ENCODE results near the gene ITGB1BP1. TPM values are rescaled to one million over a fixed set of nuclear protein-coding genes. Genes with fewer than 3 reads are reported as not detected.

The ITGB1BP1 gene
- total RNA-seq, 4 donors from 2014 or later, result 32.0 to 106 (median 45.1) TPM

DNA sequence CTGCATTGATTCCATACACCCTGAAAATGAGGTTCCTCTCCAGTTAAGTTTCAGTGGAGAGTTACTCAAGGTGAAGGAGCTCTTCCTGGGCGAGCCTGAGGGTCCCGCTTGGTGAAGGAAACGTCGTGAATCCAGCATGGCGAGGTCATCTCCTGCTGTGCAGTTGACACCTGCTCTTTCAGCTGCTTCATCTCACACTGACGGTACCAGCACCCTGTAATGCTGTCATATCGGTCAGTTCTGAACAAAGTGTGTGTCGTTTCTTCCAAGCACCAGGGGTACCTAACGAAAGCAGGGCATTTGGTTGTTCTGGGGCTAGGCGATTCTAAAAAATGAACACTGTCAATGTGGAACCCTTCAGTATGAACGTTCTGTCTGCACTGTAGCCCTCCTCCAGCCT, 52.6 kb downstream of the ITGB1BP1 start:
- TF ChIP-seq POLR2A (IDR thresholded peaks at IDR 0.05) (no peak), CTCF (IDR thresholded peaks at IDR 0.05) (no peak)
- H3K27ac ChIP-seq, result no peak overlapping the region
- no peaks in the 10 kb centered on the region for H3K9me3 ChIP-seq
- intact Hi-C loops (cut with DNase I; ENCODE audit: low total_unique reads), result no loop called here
- no peaks in the 10 kb centered on the region for H3K4me1 ChIP-seq
- no peak for DNase-seq
- H3K36me3 ChIP-seq, result no peaks in the 10 kb centered on the region
- no peak overlapping the region for H3K4me3 ChIP-seq
- H3K27me3 ChIP-seq, result no peaks in the 10 kb centered on the region

DNA sequence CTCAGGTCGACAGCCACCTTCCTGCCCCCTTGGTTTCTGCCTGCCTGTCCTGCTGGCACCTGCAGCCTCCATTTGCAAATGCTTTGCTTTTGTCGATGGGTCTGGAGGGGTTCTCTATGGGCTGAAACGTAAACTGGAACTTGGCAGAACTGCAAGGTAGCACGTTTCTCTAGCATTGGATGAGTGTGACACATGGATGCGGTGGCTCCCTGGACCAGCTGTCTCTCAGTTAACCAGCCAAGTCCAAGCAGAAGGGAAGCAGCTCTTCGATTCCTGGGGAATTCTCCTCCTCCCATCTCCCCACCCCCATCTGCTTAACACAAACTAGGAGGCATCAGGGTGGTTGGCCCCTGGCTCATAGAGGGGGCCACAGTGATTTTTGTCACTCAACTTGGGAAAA, 57.3 kb downstream of the ITGB1BP1 start:
- TF ChIP-seq CTCF (IDR thresholded peaks at IDR 0.05) (no peak), POLR2A (IDR thresholded peaks at IDR 0.05) (no peak)
- H3K27ac ChIP-seq, result peak overlapping the region in 1 of 2 donors; percentile 11
- no peak for DNase-seq
- H3K9me3 ChIP-seq, result no peaks in the 10 kb centered on the region
- H3K36me3 ChIP-seq, result no peaks in the 10 kb centered on the region
- no peaks in the 10 kb centered on the region for H3K27me3 ChIP-seq
- intact Hi-C loops (cut with DNase I; ENCODE audit: low total_unique reads), result no loop called here
- H3K4me3 ChIP-seq, result no peak overlapping the region
- no peaks in the 10 kb centered on the region for H3K4me1 ChIP-seq

DNA sequence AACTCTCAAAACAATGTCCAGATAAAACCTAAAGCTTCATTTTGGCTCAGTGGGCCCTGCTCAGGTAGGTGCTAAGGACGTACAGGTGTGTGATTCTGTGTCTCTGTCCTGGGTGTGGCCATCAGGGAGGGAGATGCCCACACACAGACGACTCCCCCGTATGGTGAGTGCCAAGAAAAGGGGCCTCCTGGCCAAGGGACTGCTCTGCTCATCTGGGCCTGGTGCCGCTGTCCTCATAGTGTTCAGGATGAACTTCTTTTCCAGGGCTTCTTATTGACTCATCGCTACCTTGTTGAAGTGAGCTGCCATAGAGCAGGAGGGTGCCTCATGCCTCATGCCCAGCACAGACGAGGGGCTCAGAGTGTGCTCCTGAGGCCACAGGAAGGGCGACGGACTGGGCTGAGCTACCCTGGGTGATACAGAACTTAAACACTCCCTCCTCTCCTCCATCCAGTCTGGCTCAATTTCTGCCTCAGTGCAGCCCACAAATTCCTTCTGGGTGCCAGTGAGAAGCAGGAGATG, 57.8 kb downstream of the ITGB1BP1 start:
- no peak overlapping the region for H3K4me3 ChIP-seq
- no peaks in the 10 kb centered on the region for H3K36me3 ChIP-seq
- no peak for TF ChIP-seq CTCF (IDR thresholded peaks at IDR 0.05)
- no peaks in the 10 kb centered on the region for H3K9me3 ChIP-seq
- no peaks in the 10 kb centered on the region for H3K4me1 ChIP-seq
- peak overlapping the region in 1 of 2 donors; percentile 11 for H3K27ac ChIP-seq
- H3K27me3 ChIP-seq, result no peaks in the 10 kb centered on the region
- intact Hi-C loops (cut with DNase I; ENCODE audit: low total_unique reads), result no loop called here
- DNase-seq, result no peak

GRCh38 chr2:9364791-9365497, 58.4 kb downstream of the ITGB1BP1 start:
- intact Hi-C loops (cut with DNase I; ENCODE audit: low total_unique reads), result no loop called here

DNA sequence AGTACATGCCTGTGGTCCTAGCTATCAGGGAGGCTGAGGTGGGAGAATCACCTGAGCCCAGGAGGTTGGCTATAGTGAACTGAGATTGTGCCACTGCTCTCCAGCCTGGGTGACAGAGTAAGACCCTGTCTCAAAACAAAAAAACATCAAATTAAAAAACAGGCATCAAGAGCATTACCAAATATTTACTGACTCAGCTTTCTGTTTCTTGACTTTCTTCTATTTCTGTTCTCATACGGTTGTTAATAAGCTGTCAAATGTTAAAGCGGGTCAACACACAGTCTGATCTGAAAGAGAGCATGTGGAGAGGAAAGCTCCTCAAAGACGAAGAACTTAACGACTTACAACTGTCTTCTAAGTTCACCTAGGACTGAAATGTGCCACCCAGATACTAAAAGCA, 59.0 kb downstream of the ITGB1BP1 start:
- no peak for DNase-seq
- Histone ChIP-seq H3K4me3 (no peak overlapping the region), H3K36me3 (no peaks in the 10 kb centered on the region), H3K27ac (no peak overlapping the region), H3K27me3 (no peaks in the 10 kb centered on the region), H3K4me1 (no peaks in the 10 kb centered on the region), H3K9me3 (no peaks in the 10 kb centered on the region)
- intact Hi-C loops (cut with DNase I; ENCODE audit: low total_unique reads), result no loop called here
- TF ChIP-seq POLR2A (IDR thresholded peaks at IDR 0.05) (no peak), CTCF (IDR thresholded peaks at IDR 0.05) (no peak)

More at GRCh38 chr2:9364791-9365497, 58.4 kb downstream of the ITGB1BP1 start:
- no peak for TF ChIP-seq POLR2A (IDR thresholded peaks at IDR 0.05)
- no peak overlapping the region for H3K27ac ChIP-seq
- H3K4me1 ChIP-seq, result no peaks in the 10 kb centered on the region
- no peak for DNase-seq
- no peak overlapping the region for H3K4me3 ChIP-seq
- no peaks in the 10 kb centered on the region for H3K36me3 ChIP-seq
- no peaks in the 10 kb centered on the region for H3K9me3 ChIP-seq
- H3K27me3 ChIP-seq, result no peaks in the 10 kb centered on the region
